HepG2 (cell line): ENCODE measurements around the gene CRY1. TPM values are rescaled to one million over a fixed set of nuclear protein-coding genes. Genes with fewer than 3 reads are reported as not detected.

ENCODE experiments used
- ATAD3A ChIP-seq: sonication (generic); formaldehyde crosslinking; IDR thresholded peaks from 2 replicates; pipeline ENCODE4 v1.4.0; 2020; ENCODE audit warnings: missing genetic modification reagents
- BHLHE40 ChIP-seq: IDR thresholded peaks from 2 replicates; pipeline ENCODE4 v1.6.1; 2011; ENCODE audit warnings: low read length, improper control_type of control experiment
- HHEX ChIP-seq: IDR thresholded peaks from 2 replicates; pipeline ENCODE4 v1.6.1; 2016; ENCODE audit warnings: control low read depth
- JUN ChIP-seq: sonication (generic); formaldehyde crosslinking; IDR thresholded peaks from 2 replicates; pipeline ENCODE4 v1.4.0; 2020; ENCODE audit warnings: mild to moderate bottlenecking, missing genetic modification reagents
- KAT2B ChIP-seq: fragments of 150-350 bp; IDR thresholded peaks from 2 replicates; pipeline ENCODE4 v1.6.1; 2014; ENCODE audit warnings: low read depth, low read length, borderline replicate concordance
- PRMT3 ChIP-seq: sonication (generic); formaldehyde crosslinking; IDR thresholded peaks from 2 replicates; pipeline ENCODE4 v1.8.1; 2022; ENCODE audit warnings: low read depth, mild to moderate bottlenecking, moderate library complexity, missing genetic modification reagents, borderline replicate concordance
- RARG ChIP-seq: sonication (generic); formaldehyde crosslinking; IDR thresholded peaks from 2 replicates; pipeline ENCODE4 v1.4.0; 2020; ENCODE audit warnings: low read depth, mild to moderate bottlenecking, missing genetic modification reagents
- RBM39 ChIP-seq: fragments of 200-400 bp; formaldehyde crosslinking; IDR thresholded peaks from one replicate; pipeline ENCODE4 v1.6.1; 2018; ENCODE audit warnings: antibody characterized with exemption, mild to moderate bottlenecking, low read depth, low read length; ENCODE audit not compliant: poor library complexity, severe bottlenecking
- RFX1 ChIP-seq: fragments of 450-650 bp; IDR thresholded peaks from 2 replicates; pipeline ENCODE4 v1.6.1; 2017
- SRY ChIP-seq: sonication (generic); formaldehyde crosslinking; IDR thresholded peaks from 2 replicates; pipeline ENCODE4 v1.8.0; 2022; ENCODE audit warnings: mild to moderate bottlenecking, missing genetic modification reagents
- THYN1 ChIP-seq: sonication (generic); formaldehyde crosslinking; IDR thresholded peaks from 2 replicates; pipeline ENCODE4 v1.8.1; 2023; ENCODE audit warnings: low read depth, mild to moderate bottlenecking, moderate library complexity, missing genetic modification reagents, borderline replicate concordance
- ZC3H4 ChIP-seq: sonication (generic); formaldehyde crosslinking; IDR thresholded peaks from 2 replicates; pipeline ENCODE4 v1.4.0; 2020; ENCODE audit warnings: missing genetic modification reagents, borderline replicate concordance
- ZFP36L1 ChIP-seq: sonication (generic); formaldehyde crosslinking; IDR thresholded peaks from 2 replicates; pipeline ENCODE4 v1.8.0; 2022; ENCODE audit warnings: mild to moderate bottlenecking, missing genetic modification reagents, moderate library complexity
- ZFP82 ChIP-seq: sonication (generic); formaldehyde crosslinking; IDR thresholded peaks from 2 replicates; pipeline ENCODE4 v1.5.1; 2020; ENCODE audit warnings: mild to moderate bottlenecking, missing genetic modification reagents, borderline replicate concordance
- ZNF510 ChIP-seq: sonication (generic); formaldehyde crosslinking; IDR thresholded peaks from 2 replicates; pipeline ENCODE4 v1.4.0; 2020; ENCODE audit warnings: low read depth, mild to moderate bottlenecking, missing genetic modification reagents
- ZNF614 ChIP-seq: IDR thresholded peaks from 2 replicates; pipeline ENCODE4 v1.6.1; 2018; ENCODE audit warnings: missing biosample characterization, missing genetic modification reagents, inconsistent platforms, borderline replicate concordance
- ZNF75D ChIP-seq: sonication (generic); formaldehyde crosslinking; IDR thresholded peaks from 2 replicates; pipeline ENCODE4 v1.8.1; 2023; ENCODE audit warnings: missing genetic modification reagents, mild to moderate bottlenecking, borderline replicate concordance
- ZSCAN31 ChIP-seq: sonication (generic); formaldehyde crosslinking; IDR thresholded peaks from 2 replicates; pipeline ENCODE4 v1.5.0; 2020; ENCODE audit warnings: low read depth, mild to moderate bottlenecking, missing genetic modification reagents
- polyA plus RNA-seq, 8 experiments: library from polyadenylated mRNA; depleted of rRNA in 3 of 8; stranded (reverse) in 7 of 8; unstranded in 1 of 8; fragments of >200 nt; fragmentation: Illumina TruSeq in 4 of 8; extraction: Trizol in 4 of 8; gene quantifications; 2 replicates each; pipeline versions ENCODE4 v1.2.1 to v1.2.3, GENCODE V29; 2011 to 2016; ENCODE audit warnings: low read depth in 4 of 8, missing spikeins in 1 of 8, mixed read lengths in 1 of 8; ENCODE audit not compliant: insufficient read depth in 1 of 8
- total RNA-seq, 5 experiments: library from RNA; depleted of rRNA; stranded (reverse); fragments of >200 nt; fragmentation: Illumina TruSeq; extraction: Trizol; gene quantifications; 2 replicates each; pipeline ENCODE4 v1.2.3, GENCODE V29; 2016; ENCODE audit warnings: low read depth in 1 of 5
- TF ChIP-seq, protein P1 (sequence below): sonication (generic); formaldehyde crosslinking; IDR thresholded peaks from 2 replicates; pipeline ENCODE4 v1.4.0; 2020; ENCODE audit warnings: missing genetic modification reagents
- TF ChIP-seq, protein P2 (sequence below): sonication (generic); formaldehyde crosslinking; IDR thresholded peaks from 2 replicates; pipeline ENCODE4 v1.5.0; 2020; ENCODE audit warnings: mild to moderate bottlenecking, missing genetic modification reagents, moderate library complexity
- TF ChIP-seq, protein P3 (sequence below): sonication (generic); formaldehyde crosslinking; conservative IDR thresholded peaks from 2 replicates; pipeline ENCODE4 v1.8.0; 2022; ENCODE audit warnings: mild to moderate bottlenecking, moderate library complexity, missing genetic modification reagents
- TF ChIP-seq, protein P4 (sequence below): sonication (generic); formaldehyde crosslinking; IDR thresholded peaks from 2 replicates; pipeline ENCODE4 v1.5.1; 2020; ENCODE audit warnings: missing genetic modification reagents, mild to moderate bottlenecking, borderline replicate concordance

The CRY1 gene
- total and polyA plus RNA-seq, 2 of the 13 experiments (the other 11 are each of a cell fraction or from before 2014, with no cell fraction given): 11.4 to 13.9 TPM

DNA sequence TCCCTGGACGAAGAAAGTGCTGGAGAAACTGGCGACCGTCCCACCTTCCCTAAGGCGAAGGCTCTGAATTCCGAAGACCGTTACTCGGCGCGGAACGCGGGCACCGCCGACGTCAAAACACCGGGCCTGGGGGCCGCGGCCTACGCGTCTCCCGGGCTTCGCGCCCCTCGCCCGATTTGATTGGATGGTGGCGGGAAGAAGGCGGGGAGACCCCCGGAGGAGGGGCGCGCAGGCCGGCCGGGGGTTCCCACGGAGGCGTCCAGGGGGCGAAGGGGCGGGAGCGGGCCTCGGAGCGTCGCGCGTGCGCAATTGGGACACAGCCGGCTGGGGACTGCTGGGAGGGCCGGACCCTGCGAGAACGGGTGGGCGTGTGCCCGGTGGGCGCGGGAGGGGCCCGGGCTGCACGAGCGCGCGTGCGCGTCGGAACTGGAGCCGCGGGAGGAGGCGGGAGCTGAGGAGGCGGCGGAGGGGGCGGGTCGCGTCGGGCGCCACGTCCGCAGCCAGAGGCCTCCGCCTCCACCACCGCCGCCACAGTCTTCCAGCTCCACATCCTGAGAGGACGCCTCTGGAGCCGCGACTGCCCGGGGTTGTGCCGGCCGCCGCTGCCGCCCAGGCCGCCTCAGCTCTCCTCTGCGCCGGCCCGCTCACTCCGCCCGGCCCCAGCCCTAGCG is 137.8 kb downstream of the CRY1 start, which contains the start of gene TMEM263 (continued):
- TF ChIP-seq, protein P1, sequence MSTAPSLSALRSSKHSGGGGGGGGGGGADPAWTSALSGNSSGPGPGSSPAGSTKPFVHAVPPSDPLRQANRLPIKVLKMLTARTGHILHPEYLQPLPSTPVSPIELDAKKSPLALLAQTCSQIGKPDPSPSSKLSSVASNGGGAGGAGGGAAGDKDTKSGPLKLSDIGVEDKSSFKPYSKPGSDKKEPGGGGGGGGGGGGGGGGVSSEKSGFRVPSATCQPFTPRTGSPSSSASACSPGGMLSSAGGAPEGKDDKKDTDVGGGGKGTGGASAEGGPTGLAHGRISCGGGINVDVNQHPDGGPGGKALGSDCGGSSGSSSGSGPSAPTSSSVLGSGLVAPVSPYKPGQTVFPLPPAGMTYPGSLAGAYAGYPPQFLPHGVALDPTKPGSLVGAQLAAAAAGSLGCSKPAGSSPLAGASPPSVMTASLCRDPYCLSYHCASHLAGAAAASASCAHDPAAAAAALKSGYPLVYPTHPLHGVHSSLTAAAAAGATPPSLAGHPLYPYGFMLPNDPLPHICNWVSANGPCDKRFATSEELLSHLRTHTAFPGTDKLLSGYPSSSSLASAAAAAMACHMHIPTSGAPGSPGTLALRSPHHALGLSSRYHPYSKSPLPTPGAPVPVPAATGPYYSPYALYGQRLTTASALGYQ (CRISPR knock-in tag): no peak; the same call in 1 of the 2 replicates
- TF ChIP-seq HHEX (CRISPR knock-in tag) (no peak), ZFP82 (peak; percentile 91), ZFP36L1 (no peak), THYN1 (CRISPR knock-in tag) (no peak), SRY (CRISPR knock-in tag) (no peak), ZSCAN31 (CRISPR knock-in tag) (0 out of 2 replicates have a peak, but pooled peaks have one; percentile 43), JUN (CRISPR knock-in tag) (no peak), ZC3H4 (no peak), BHLHE40 (no peak), ZNF510 (CRISPR knock-in tag) (no peak), PRMT3 (peak; percentile 53; the same call in 1 of the 2 replicates), ZNF614 (peak; percentile 32; the same call in 1 of the 2 replicates), KAT2B (no peak), ZNF75D (CRISPR knock-in tag) (0 out of 2 replicates have a peak, but pooled peaks have one; percentile 83), RFX1 (no peak), RBM39 (peak; percentile 51), RARG (CRISPR knock-in tag) (no peak), ATAD3A (CRISPR knock-in tag) (no peak)
- TF ChIP-seq, protein P2, sequence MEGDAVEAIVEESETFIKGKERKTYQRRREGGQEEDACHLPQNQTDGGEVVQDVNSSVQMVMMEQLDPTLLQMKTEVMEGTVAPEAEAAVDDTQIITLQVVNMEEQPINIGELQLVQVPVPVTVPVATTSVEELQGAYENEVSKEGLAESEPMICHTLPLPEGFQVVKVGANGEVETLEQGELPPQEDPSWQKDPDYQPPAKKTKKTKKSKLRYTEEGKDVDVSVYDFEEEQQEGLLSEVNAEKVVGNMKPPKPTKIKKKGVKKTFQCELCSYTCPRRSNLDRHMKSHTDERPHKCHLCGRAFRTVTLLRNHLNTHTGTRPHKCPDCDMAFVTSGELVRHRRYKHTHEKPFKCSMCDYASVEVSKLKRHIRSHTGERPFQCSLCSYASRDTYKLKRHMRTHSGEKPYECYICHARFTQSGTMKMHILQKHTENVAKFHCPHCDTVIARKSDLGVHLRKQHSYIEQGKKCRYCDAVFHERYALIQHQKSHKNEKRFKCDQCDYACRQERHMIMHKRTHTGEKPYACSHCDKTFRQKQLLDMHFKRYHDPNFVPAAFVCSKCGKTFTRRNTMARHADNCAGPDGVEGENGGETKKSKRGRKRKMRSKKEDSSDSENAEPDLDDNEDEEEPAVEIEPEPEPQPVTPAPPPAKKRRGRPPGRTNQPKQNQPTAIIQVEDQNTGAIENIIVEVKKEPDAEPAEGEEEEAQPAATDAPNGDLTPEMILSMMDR (CRISPR knock-in tag): no peak
- TF ChIP-seq, protein P3, sequence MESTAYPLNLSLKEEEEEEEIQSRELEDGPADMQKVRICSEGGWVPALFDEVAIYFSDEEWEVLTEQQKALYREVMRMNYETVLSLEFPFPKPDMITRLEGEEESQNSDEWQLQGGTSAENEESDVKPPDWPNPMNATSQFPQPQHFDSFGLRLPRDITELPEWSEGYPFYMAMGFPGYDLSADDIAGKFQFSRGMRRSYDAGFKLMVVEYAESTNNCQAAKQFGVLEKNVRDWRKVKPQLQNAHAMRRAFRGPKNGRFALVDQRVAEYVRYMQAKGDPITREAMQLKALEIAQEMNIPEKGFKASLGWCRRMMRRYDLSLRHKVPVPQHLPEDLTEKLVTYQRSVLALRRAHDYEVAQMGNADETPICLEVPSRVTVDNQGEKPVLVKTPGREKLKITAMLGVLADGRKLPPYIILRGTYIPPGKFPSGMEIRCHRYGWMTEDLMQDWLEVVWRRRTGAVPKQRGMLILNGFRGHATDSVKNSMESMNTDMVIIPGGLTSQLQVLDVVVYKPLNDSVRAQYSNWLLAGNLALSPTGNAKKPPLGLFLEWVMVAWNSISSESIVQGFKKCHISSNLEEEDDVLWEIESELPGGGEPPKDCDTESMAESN: peak; percentile 39; the same call in 1 of the 2 replicates
- TF ChIP-seq, protein P4, sequence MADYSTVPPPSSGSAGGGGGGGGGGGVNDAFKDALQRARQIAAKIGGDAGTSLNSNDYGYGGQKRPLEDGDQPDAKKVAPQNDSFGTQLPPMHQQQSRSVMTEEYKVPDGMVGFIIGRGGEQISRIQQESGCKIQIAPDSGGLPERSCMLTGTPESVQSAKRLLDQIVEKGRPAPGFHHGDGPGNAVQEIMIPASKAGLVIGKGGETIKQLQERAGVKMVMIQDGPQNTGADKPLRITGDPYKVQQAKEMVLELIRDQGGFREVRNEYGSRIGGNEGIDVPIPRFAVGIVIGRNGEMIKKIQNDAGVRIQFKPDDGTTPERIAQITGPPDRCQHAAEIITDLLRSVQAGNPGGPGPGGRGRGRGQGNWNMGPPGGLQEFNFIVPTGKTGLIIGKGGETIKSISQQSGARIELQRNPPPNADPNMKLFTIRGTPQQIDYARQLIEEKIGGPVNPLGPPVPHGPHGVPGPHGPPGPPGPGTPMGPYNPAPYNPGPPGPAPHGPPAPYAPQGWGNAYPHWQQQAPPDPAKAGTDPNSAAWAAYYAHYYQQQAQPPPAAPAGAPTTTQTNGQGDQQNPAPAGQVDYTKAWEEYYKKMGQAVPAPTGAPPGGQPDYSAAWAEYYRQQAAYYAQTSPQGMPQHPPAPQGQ (CRISPR knock-in tag): no peak
